ENCODE results near the gene KIAA1755.
A peak's percentile ranks its signal among the peaks of the same experiment; 100 is the strongest.

Gene KIAA1755

GRCh38 chr20:38271608-38272120, 11.1 kb upstream of the KIAA1755 start:
- no peak overlapping the region for H3K4me3 ChIP-seq (ENCODE audit: low read depth in 1 of 2, low read length in 2 of 2)
- H3K9me3 ChIP-seq (ENCODE audit: control insufficient read depth in 1 of 2, low read length in 2 of 2), result no peaks in the 10 kb centered on the region
- H3K36me3 ChIP-seq (ENCODE audit: control insufficient read depth in 1 of 2, insufficient read depth in 2 of 2, low read length in 2 of 2), result no peaks in the 10 kb centered on the region
- H3K27me3 ChIP-seq (ENCODE audit: low read depth, low read length), result no peaks in the 10 kb centered on the region
- H3K27ac ChIP-seq (ENCODE audit: low read length), result no peak overlapping the region
- H3K4me1 ChIP-seq (ENCODE audit: control insufficient read depth in 1 of 2, insufficient read depth in 2 of 2, low read length in 2 of 2), result peaks cover 8 to 13% of the 10 kb centered on the region in 2 donors

- Histone ChIP-seq H3K27ac (ENCODE audit: low read length) (no peak overlapping the region), H3K9me3 (ENCODE audit: control insufficient read depth in 1 of 2, low read length in 2 of 2) (no peaks in the 10 kb centered on the region), H3K4me1 (ENCODE audit: control insufficient read depth in 1 of 2, insufficient read depth in 2 of 2, low read length in 2 of 2) (peaks cover 8 to 13% of the 10 kb centered on the region in 2 donors), H3K4me3 (ENCODE audit: low read depth in 1 of 2, low read length in 2 of 2) (no peak overlapping the region), H3K27me3 (ENCODE audit: low read depth, low read length) (no peaks in the 10 kb centered on the region), H3K36me3 (ENCODE audit: control insufficient read depth in 1 of 2, insufficient read depth in 2 of 2, low read length in 2 of 2) (no peaks in the 10 kb centered on the region)
Measured at GRCh38 chr20:38270869-38271605, 10.5 kb upstream of the KIAA1755 start.

- Histone ChIP-seq H3K36me3 (ENCODE audit: control insufficient read depth in 1 of 2, insufficient read depth in 2 of 2, low read length in 2 of 2) (no peaks in the 10 kb centered on the region), H3K4me3 (ENCODE audit: low read depth in 1 of 2, low read length in 2 of 2) (no peak overlapping the region), H3K27me3 (ENCODE audit: low read depth, low read length) (no peaks in the 10 kb centered on the region), H3K27ac (ENCODE audit: low read length) (no peak overlapping the region), H3K9me3 (ENCODE audit: control insufficient read depth in 1 of 2, low read length in 2 of 2) (no peaks in the 10 kb centered on the region), H3K4me1 (ENCODE audit: control insufficient read depth in 1 of 2, insufficient read depth in 2 of 2, low read length in 2 of 2) (peaks cover 8 to 13% of the 10 kb centered on the region in 2 donors)
Measured at GRCh38 chr20:38269715-38270114, 9.2 kb upstream of the KIAA1755 start.

- no peak overlapping the region for H3K27ac ChIP-seq (ENCODE audit: low read length)
- H3K4me3 ChIP-seq (ENCODE audit: low read depth in 1 of 2, low read length in 2 of 2), result no peak overlapping the region
- H3K4me1 ChIP-seq (ENCODE audit: control insufficient read depth in 1 of 2, insufficient read depth in 2 of 2, low read length in 2 of 2), result peaks cover 8 to 13% of the 10 kb centered on the region in 2 donors
- no peaks in the 10 kb centered on the region for H3K27me3 ChIP-seq (ENCODE audit: low read depth, low read length)
- H3K36me3 ChIP-seq (ENCODE audit: control insufficient read depth in 1 of 2, insufficient read depth in 2 of 2, low read length in 2 of 2), result no peaks in the 10 kb centered on the region
- H3K9me3 ChIP-seq (ENCODE audit: control insufficient read depth in 1 of 2, low read length in 2 of 2), result no peaks in the 10 kb centered on the region
Measured at GRCh38 chr20:38269040-38269439, 8.5 kb upstream of the KIAA1755 start.

- no peaks in the 10 kb centered on the region for H3K27me3 ChIP-seq (ENCODE audit: low read depth, low read length)
Measured at GRCh38 chr20:38267901-38268514, 7.5 kb upstream of the KIAA1755 start.

GRCh38 chr20:38267296-38267695, 6.8 kb upstream of the KIAA1755 start:
- H3K36me3 ChIP-seq (ENCODE audit: control insufficient read depth in 1 of 2, insufficient read depth in 2 of 2, low read length in 2 of 2), result no peaks in the 10 kb centered on the region
- H3K4me3 ChIP-seq (ENCODE audit: low read depth in 1 of 2, low read length in 2 of 2), result no peak overlapping the region
- H3K27ac ChIP-seq (ENCODE audit: low read length), result no peak overlapping the region
- H3K9me3 ChIP-seq (ENCODE audit: control insufficient read depth in 1 of 2, low read length in 2 of 2), result no peaks in the 10 kb centered on the region
- no peaks in the 10 kb centered on the region for H3K27me3 ChIP-seq (ENCODE audit: low read depth, low read length)
- peaks cover 8 to 13% of the 10 kb centered on the region in 2 donors for H3K4me1 ChIP-seq (ENCODE audit: control insufficient read depth in 1 of 2, insufficient read depth in 2 of 2, low read length in 2 of 2)

More at GRCh38 chr20:38267901-38268514, 7.5 kb upstream of the KIAA1755 start:
- no peaks in the 10 kb centered on the region for H3K36me3 ChIP-seq (ENCODE audit: control insufficient read depth in 1 of 2, insufficient read depth in 2 of 2, low read length in 2 of 2)
- H3K9me3 ChIP-seq (ENCODE audit: control insufficient read depth in 1 of 2, low read length in 2 of 2), result no peaks in the 10 kb centered on the region
- H3K27ac ChIP-seq (ENCODE audit: low read length), result no peak overlapping the region
- H3K4me1 ChIP-seq (ENCODE audit: control insufficient read depth in 1 of 2, insufficient read depth in 2 of 2, low read length in 2 of 2), result peaks cover 8 to 13% of the 10 kb centered on the region in 2 donors
- no peak overlapping the region for H3K4me3 ChIP-seq (ENCODE audit: low read depth in 1 of 2, low read length in 2 of 2)

GRCh38 chr20:38266426-38266825, 5.9 kb upstream of the KIAA1755 start:
- Histone ChIP-seq H3K27ac (ENCODE audit: low read length) (no peak overlapping the region), H3K9me3 (ENCODE audit: control insufficient read depth in 1 of 2, low read length in 2 of 2) (no peaks in the 10 kb centered on the region), H3K4me3 (ENCODE audit: low read depth in 1 of 2, low read length in 2 of 2) (no peak overlapping the region), H3K36me3 (ENCODE audit: control insufficient read depth in 1 of 2, insufficient read depth in 2 of 2, low read length in 2 of 2) (no peaks in the 10 kb centered on the region), H3K4me1 (ENCODE audit: control insufficient read depth in 1 of 2, insufficient read depth in 2 of 2, low read length in 2 of 2) (peaks cover 6 to 9% of the 10 kb centered on the region in 2 donors), H3K27me3 (ENCODE audit: low read depth, low read length) (no peaks in the 10 kb centered on the region)

- no peak overlapping the region for H3K27ac ChIP-seq (ENCODE audit: low read length)
Measured at GRCh38 chr20:38262931-38263330, 2.4 kb upstream of the KIAA1755 start.

GRCh38 chr20:38261054-38261390, 487 bp upstream of the KIAA1755 start:
- Histone ChIP-seq H3K4me3 (ENCODE audit: low read depth in 1 of 2, low read length in 2 of 2) (no peak overlapping the region), H3K9me3 (ENCODE audit: control insufficient read depth in 1 of 2, low read length in 2 of 2) (no peaks in the 10 kb centered on the region), H3K27ac (ENCODE audit: low read length) (no peak overlapping the region)

More at GRCh38 chr20:38262931-38263330, 2.4 kb upstream of the KIAA1755 start:
- no peak overlapping the region for H3K4me3 ChIP-seq (ENCODE audit: low read depth in 1 of 2, low read length in 2 of 2)
- H3K9me3 ChIP-seq (ENCODE audit: control insufficient read depth in 1 of 2, low read length in 2 of 2), result no peaks in the 10 kb centered on the region
- peaks cover 5% of the 10 kb centered on the region for H3K27me3 ChIP-seq (ENCODE audit: low read depth, low read length)
- no peaks in the 10 kb centered on the region for H3K36me3 ChIP-seq (ENCODE audit: control insufficient read depth in 1 of 2, insufficient read depth in 2 of 2, low read length in 2 of 2)
- H3K4me1 ChIP-seq (ENCODE audit: control insufficient read depth in 1 of 2, insufficient read depth in 2 of 2, low read length in 2 of 2), result peaks cover 0 to 13% of the 10 kb centered on the region in 2 donors

GRCh38 chr20:38260025-38260377, 534 bp downstream of the KIAA1755 start:
- peak overlapping the region; percentile 12 for H3K27ac ChIP-seq (ENCODE audit: low read length)
- H3K4me3 ChIP-seq (ENCODE audit: low read depth in 1 of 2, low read length in 2 of 2), result peak overlapping the region; percentile 44 to 55
- H3K4me1 ChIP-seq (ENCODE audit: control insufficient read depth in 1 of 2, insufficient read depth in 2 of 2, low read length in 2 of 2), result peaks cover 0 to 24% of the 10 kb centered on the region in 2 donors
- peaks cover 5% of the 10 kb centered on the region for H3K27me3 ChIP-seq (ENCODE audit: low read depth, low read length)
- H3K9me3 ChIP-seq (ENCODE audit: control insufficient read depth in 1 of 2, low read length in 2 of 2), result no peaks in the 10 kb centered on the region
- no peaks in the 10 kb centered on the region for H3K36me3 ChIP-seq (ENCODE audit: control insufficient read depth in 1 of 2, insufficient read depth in 2 of 2, low read length in 2 of 2)

More at GRCh38 chr20:38261054-38261390, 487 bp upstream of the KIAA1755 start:
- Histone ChIP-seq H3K4me1 (ENCODE audit: control insufficient read depth in 1 of 2, insufficient read depth in 2 of 2, low read length in 2 of 2) (peaks cover 0 to 18% of the 10 kb centered on the region in 2 donors), H3K27me3 (ENCODE audit: low read depth, low read length) (peaks cover 5% of the 10 kb centered on the region), H3K36me3 (ENCODE audit: control insufficient read depth in 1 of 2, insufficient read depth in 2 of 2, low read length in 2 of 2) (no peaks in the 10 kb centered on the region)

- no peaks in the 10 kb centered on the region for H3K36me3 ChIP-seq (ENCODE audit: control insufficient read depth in 1 of 2, insufficient read depth in 2 of 2, low read length in 2 of 2)
- peaks cover 5% of the 10 kb centered on the region for H3K27me3 ChIP-seq (ENCODE audit: low read depth, low read length)
- H3K4me1 ChIP-seq (ENCODE audit: control insufficient read depth in 1 of 2, insufficient read depth in 2 of 2, low read length in 2 of 2), result peaks cover 0 to 31% of the 10 kb centered on the region in 2 donors
- no peaks in the 10 kb centered on the region for H3K9me3 ChIP-seq (ENCODE audit: control insufficient read depth in 1 of 2, low read length in 2 of 2)
- H3K4me3 ChIP-seq (ENCODE audit: low read depth in 1 of 2, low read length in 2 of 2), result peak overlapping the region in 1 of 2 donors; percentile 55
- H3K27ac ChIP-seq (ENCODE audit: low read length), result no peak overlapping the region
Measured at GRCh38 chr20:38258545-38259215, 1.9 kb downstream of the KIAA1755 start.

Measured in muscle layer of duodenum (tissue), 2 donors.